GM12891 (cell line): ENCODE results near the gene SRL.

Experiments used
- POLR2A ChIP-seq: IDR thresholded peaks from 2 replicates; pipeline ENCODE4 v1.6.1; 2011; ENCODE audit warnings: low read depth, low read length, control low read depth
- SPI1 ChIP-seq: IDR thresholded peaks from 2 replicates; pipeline ENCODE4 v1.6.1; 2011; ENCODE audit warnings: low read depth, low read length, control low read depth

- TF ChIP-seq SPI1 (no peak), POLR2A (no peak)
Observed at GRCh38 chr16:4194661-4195060, 47.2 kb downstream of the SRL start.
